Measurements from ENCODE around the gene ANKMY2.

The ANKMY2 gene

DNA sequence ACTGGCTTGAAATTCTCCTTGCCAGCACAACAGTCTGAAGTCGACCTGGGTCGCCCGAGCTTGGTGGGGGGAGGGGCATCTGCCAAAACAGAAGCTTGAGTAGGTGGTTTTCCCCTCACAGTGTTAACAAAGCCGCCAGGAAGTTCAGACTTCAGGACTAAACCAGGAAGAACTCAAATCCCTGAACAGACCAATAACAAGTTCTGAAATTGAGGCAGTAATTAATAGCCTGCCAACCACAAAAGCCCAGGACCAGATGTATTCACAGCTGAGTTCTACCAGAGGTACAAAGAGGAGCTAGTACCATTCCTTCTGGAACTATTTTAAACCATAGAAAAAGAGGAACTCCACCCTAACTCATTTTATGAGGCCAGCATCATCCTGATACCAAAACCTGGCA is 73.6 kb downstream of the ANKMY2 start:
- no peaks in the 10 kb centered on the region for H3F3A ChIP-seq (ENCODE audit: insufficient read depth, low read length)
- no peak overlapping the region for H3K4me2 ChIP-seq (ENCODE audit: low read length)
- H3K9me3 ChIP-seq (ENCODE audit: low read length): no peaks in the 10 kb centered on the region
- no peaks in the 10 kb centered on the region for H3K4me1 ChIP-seq (ENCODE audit: insufficient read depth, low read length, severe bottlenecking)
- no peak overlapping the region for H3K27ac ChIP-seq (ENCODE audit: low read depth, low read length, poor library complexity, severe bottlenecking)
- H3K36me3 ChIP-seq (ENCODE audit: insufficient read depth, low read length): no peaks in the 10 kb centered on the region
- H3K9me2 ChIP-seq (ENCODE audit: low read depth, low read length): 0 out of 2 replicates have a peak, but pooled peaks cover 2% of the 10 kb centered on the region
- no peak overlapping the region for H2AFZ ChIP-seq (ENCODE audit: low read length)
- no peaks in the 10 kb centered on the region for H3K79me2 ChIP-seq (ENCODE audit: insufficient read depth, low read length)
- no peaks in the 10 kb centered on the region for H4K20me1 ChIP-seq (ENCODE audit: insufficient read depth, low read length)
- H3K4me3 ChIP-seq (ENCODE audit: low read depth, low read length, poor library complexity, severe bottlenecking): no peak overlapping the region
- no peak overlapping the region for H3K9ac ChIP-seq (ENCODE audit: low read length)
- TF ChIP-seq EZH2 (IDR thresholded peaks at IDR 0.05; ENCODE audit: borderline replicate concordance, low read length): no peak
- TF ChIP-seq, protein P1, sequence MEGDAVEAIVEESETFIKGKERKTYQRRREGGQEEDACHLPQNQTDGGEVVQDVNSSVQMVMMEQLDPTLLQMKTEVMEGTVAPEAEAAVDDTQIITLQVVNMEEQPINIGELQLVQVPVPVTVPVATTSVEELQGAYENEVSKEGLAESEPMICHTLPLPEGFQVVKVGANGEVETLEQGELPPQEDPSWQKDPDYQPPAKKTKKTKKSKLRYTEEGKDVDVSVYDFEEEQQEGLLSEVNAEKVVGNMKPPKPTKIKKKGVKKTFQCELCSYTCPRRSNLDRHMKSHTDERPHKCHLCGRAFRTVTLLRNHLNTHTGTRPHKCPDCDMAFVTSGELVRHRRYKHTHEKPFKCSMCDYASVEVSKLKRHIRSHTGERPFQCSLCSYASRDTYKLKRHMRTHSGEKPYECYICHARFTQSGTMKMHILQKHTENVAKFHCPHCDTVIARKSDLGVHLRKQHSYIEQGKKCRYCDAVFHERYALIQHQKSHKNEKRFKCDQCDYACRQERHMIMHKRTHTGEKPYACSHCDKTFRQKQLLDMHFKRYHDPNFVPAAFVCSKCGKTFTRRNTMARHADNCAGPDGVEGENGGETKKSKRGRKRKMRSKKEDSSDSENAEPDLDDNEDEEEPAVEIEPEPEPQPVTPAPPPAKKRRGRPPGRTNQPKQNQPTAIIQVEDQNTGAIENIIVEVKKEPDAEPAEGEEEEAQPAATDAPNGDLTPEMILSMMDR (IDR thresholded peaks at IDR 0.05; ENCODE audit: low read length): no peak
- H3K27me3 ChIP-seq (ENCODE audit: insufficient read depth, low read length): no peaks in the 10 kb centered on the region

DNA sequence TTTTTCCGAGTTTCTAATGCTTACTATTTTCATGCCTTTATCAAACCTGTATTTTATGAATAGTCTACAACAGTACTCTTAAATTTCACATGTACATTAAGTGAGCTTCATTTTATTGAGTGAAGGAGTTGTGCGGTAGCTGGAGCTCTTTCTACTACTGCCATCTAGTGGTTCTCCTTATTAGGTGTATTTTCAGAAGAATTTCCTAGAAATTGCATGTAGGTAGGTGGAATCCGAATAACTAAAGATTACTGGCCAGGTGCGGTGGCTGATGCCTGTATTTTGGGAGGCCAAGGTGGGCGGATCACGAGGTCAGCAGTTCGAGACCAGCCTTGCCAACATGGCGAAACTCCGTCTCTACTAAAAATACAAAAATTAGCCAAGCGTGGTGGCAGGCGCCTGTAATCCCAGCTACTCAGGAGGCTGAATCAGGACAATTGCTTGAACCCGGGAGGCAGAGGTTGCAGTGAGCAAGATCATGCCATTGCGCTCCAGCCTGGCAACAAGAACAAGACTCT is 80.6 kb downstream of the ANKMY2 start:
- no peak overlapping the region for H3K4me2 ChIP-seq (ENCODE audit: low read length)
- H3K27ac ChIP-seq (ENCODE audit: low read depth, low read length, poor library complexity, severe bottlenecking): no peak overlapping the region
- no peaks in the 10 kb centered on the region for H3K79me2 ChIP-seq (ENCODE audit: insufficient read depth, low read length)
- no peaks in the 10 kb centered on the region for H3K9me3 ChIP-seq (ENCODE audit: low read length)
- H3K27me3 ChIP-seq (ENCODE audit: insufficient read depth, low read length): no peaks in the 10 kb centered on the region
- H3F3A ChIP-seq (ENCODE audit: insufficient read depth, low read length): no peaks in the 10 kb centered on the region
- no peak for TF ChIP-seq EZH2 (IDR thresholded peaks at IDR 0.05; ENCODE audit: borderline replicate concordance, low read length)
- TF ChIP-seq, protein P1 (IDR thresholded peaks at IDR 0.05; ENCODE audit: low read length): peak; percentile 90
- H4K20me1 ChIP-seq (ENCODE audit: insufficient read depth, low read length): no peaks in the 10 kb centered on the region
- H3K36me3 ChIP-seq (ENCODE audit: insufficient read depth, low read length): no peaks in the 10 kb centered on the region
- no peaks in the 10 kb centered on the region for H3K9me2 ChIP-seq (ENCODE audit: low read depth, low read length)
- no peaks in the 10 kb centered on the region for H3K4me1 ChIP-seq (ENCODE audit: insufficient read depth, low read length, severe bottlenecking)
- H3K9ac ChIP-seq (ENCODE audit: low read length): no peak overlapping the region
- H2AFZ ChIP-seq (ENCODE audit: low read length): no peak overlapping the region
- H3K4me3 ChIP-seq (ENCODE audit: low read depth, low read length, poor library complexity, severe bottlenecking): no peak overlapping the region

DNA sequence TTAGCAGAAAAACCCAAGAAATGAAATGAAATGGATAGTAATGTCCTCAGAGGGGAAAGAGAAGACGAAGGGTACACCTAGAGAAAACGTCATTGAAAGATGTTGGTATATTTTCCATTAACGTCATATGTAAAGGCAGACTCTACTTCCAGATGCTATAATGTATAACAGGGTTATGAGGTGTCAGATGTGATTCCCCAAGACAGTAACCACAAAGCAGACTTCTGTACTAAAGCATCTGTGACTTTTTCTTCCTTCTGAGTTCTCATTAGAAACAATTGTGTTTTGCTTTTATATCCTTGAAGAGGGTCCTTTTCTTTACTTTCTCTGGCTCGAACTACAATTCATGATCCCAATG is 81.6 kb downstream of the ANKMY2 start:
- no peaks in the 10 kb centered on the region for H4K20me1 ChIP-seq (ENCODE audit: insufficient read depth, low read length)
- H3K4me2 ChIP-seq (ENCODE audit: low read length): no peak overlapping the region
- H3K9me3 ChIP-seq (ENCODE audit: low read length): no peaks in the 10 kb centered on the region
- H3K9ac ChIP-seq (ENCODE audit: low read length): no peak overlapping the region
- H3K27ac ChIP-seq (ENCODE audit: low read depth, low read length, poor library complexity, severe bottlenecking): no peak overlapping the region
- no peaks in the 10 kb centered on the region for H3F3A ChIP-seq (ENCODE audit: insufficient read depth, low read length)
- no peak overlapping the region for H3K4me3 ChIP-seq (ENCODE audit: low read depth, low read length, poor library complexity, severe bottlenecking)
- H3K79me2 ChIP-seq (ENCODE audit: insufficient read depth, low read length): no peaks in the 10 kb centered on the region
- no peak overlapping the region for H2AFZ ChIP-seq (ENCODE audit: low read length)
- no peaks in the 10 kb centered on the region for H3K4me1 ChIP-seq (ENCODE audit: insufficient read depth, low read length, severe bottlenecking)
- no peak for TF ChIP-seq EZH2 (IDR thresholded peaks at IDR 0.05; ENCODE audit: borderline replicate concordance, low read length)
- TF ChIP-seq, protein P1 (IDR thresholded peaks at IDR 0.05; ENCODE audit: low read length): no peak
- H3K9me2 ChIP-seq (ENCODE audit: low read depth, low read length): no peaks in the 10 kb centered on the region
- H3K27me3 ChIP-seq (ENCODE audit: insufficient read depth, low read length): no peaks in the 10 kb centered on the region
- H3K36me3 ChIP-seq (ENCODE audit: insufficient read depth, low read length): no peaks in the 10 kb centered on the region

All from OCI-LY1 (cell line).